Karpas-422 (cell line): ENCODE measurements around the gene DHRS7B. TPM values are rescaled to one million over a fixed set of nuclear protein-coding genes. Genes with fewer than 3 reads are reported as not detected.
A peak's percentile ranks its signal among the peaks of the same experiment; 100 is the strongest.

Source experiments
- DNase-seq: peaks from one replicate; pipeline ENCODE4 v3.0.0-alpha.2; 2015
- H2AFZ ChIP-seq: fragments of 200-600 bp; sonication (generic); 2 replicates; pipeline ENCODE4 v1.6.1; 2014; ENCODE audit warnings: antibody characterized with exemption, low read length, mixed read lengths
- H3K27ac ChIP-seq: fragments of 200-600 bp; sonication (generic); 2 replicates; pipeline ENCODE4 v1.5.1; 2014; ENCODE audit warnings: mild to moderate bottlenecking, low read length, moderate library complexity
- H3K27me3 ChIP-seq: fragments of 200-600 bp; sonication (generic); 2 replicates; pipeline ENCODE4 v1.6.1; 2014; ENCODE audit warnings: low read length, mixed read lengths
- H3K36me3 ChIP-seq: fragments of 200-600 bp; sonication (generic); 2 replicates; pipeline ENCODE4 v1.6.1; 2014; ENCODE audit warnings: low read length, mixed read lengths; ENCODE audit not compliant: insufficient read depth
- H3K4me1 ChIP-seq: fragments of 200-600 bp; sonication (generic); 2 replicates; pipeline ENCODE4 v1.6.1; 2014; ENCODE audit warnings: mild to moderate bottlenecking, low read length, mixed read lengths
- H3K4me2 ChIP-seq: fragments of 200-600 bp; sonication (generic); 2 replicates; pipeline ENCODE4 v1.6.1; 2014; ENCODE audit warnings: low read length, low read depth, mild to moderate bottlenecking; ENCODE audit not compliant: poor library complexity, severe bottlenecking
- H3K4me3 ChIP-seq: fragments of 200-600 bp; sonication (generic); 2 replicates; pipeline ENCODE4 v1.5.1; 2014; ENCODE audit warnings: mild to moderate bottlenecking, antibody characterized with exemption, low read length, mixed read lengths
- H3K79me2 ChIP-seq: fragments of 200-600 bp; sonication (generic); 2 replicates; pipeline ENCODE4 v1.6.1; 2014; ENCODE audit warnings: mild to moderate bottlenecking, low read length, mixed read lengths
- H3K9ac ChIP-seq: fragments of 200-600 bp; sonication (generic); 2 replicates; pipeline ENCODE4 v1.6.0; 2014; ENCODE audit warnings: low read length
- H3K9me2 ChIP-seq: fragments of 200-600 bp; sonication (generic), shearing (Covaris generic); replicated peaks from 2 replicates; pipeline ENCODE4 v1.6.0; 2014; ENCODE audit warnings: mild to moderate bottlenecking, low read length, moderate library complexity; ENCODE audit not compliant: insufficient read depth
- H3K9me3 ChIP-seq: fragments of 300-700, 200-600 bp; sonication (generic); 2 replicates; pipeline ENCODE4 v1.6.1; 2014; ENCODE audit warnings: low read length, mixed read lengths
- H4K20me1 ChIP-seq: fragments of 200-600 bp; sonication (generic); 2 replicates; pipeline ENCODE4 v1.6.1; 2014; ENCODE audit warnings: mild to moderate bottlenecking, antibody characterized with exemption, low read length, low read depth; ENCODE audit not compliant: insufficient read depth
- total RNA-seq: library from RNA; depleted of rRNA; stranded (reverse); fragments of >200 nt; shearing (Covaris generic); gene quantifications from 2 replicates; pipeline ENCODE4 v1.2.3, GENCODE V29; 2014; ENCODE audit warnings: low replicate concordance

Gene DHRS7B
- total RNA-seq, 1 experiment from 2014 or later, result 2.2 TPM

GRCh38 chr17:21212826-21213637, 86.3 kb downstream of the DHRS7B start:
- Histone ChIP-seq H3K9me3 (no peaks in the 10 kb centered on the region), H3K27me3 (no peaks in the 10 kb centered on the region), H3K4me2 (peak overlapping the region; percentile 83), H3K9ac (peak overlapping the region; percentile 96), H4K20me1 (peaks cover 40% of the 10 kb centered on the region; the same call in 1 of the 2 replicates), H3K27ac (peak overlapping the region; percentile 63), H3K9me2 (no peaks in the 10 kb centered on the region), H3K4me3 (peak overlapping the region; percentile 79), H3K4me1 (peaks cover 29% of the 10 kb centered on the region), H2AFZ (no peak overlapping the region), H3K36me3 (peaks cover 21% of the 10 kb centered on the region; the same call in 1 of the 2 replicates), H3K79me2 (peaks cover 93% of the 10 kb centered on the region)
- DNase-seq, result no peak

- Histone ChIP-seq H2AFZ (peak overlapping the region; percentile 39; the same call in 1 of the 2 replicates), H3K4me2 (peak overlapping the region; percentile 83), H3K27ac (peak overlapping the region; percentile 63), H4K20me1 (peaks cover 38% of the 10 kb centered on the region; the same call in 1 of the 2 replicates), H3K9ac (peak overlapping the region; percentile 96), H3K9me2 (no peaks in the 10 kb centered on the region), H3K4me3 (peak overlapping the region; percentile 79), H3K36me3 (peaks cover 21% of the 10 kb centered on the region; the same call in 1 of the 2 replicates), H3K27me3 (no peaks in the 10 kb centered on the region), H3K9me3 (no peaks in the 10 kb centered on the region), H3K79me2 (peaks cover 95% of the 10 kb centered on the region), H3K4me1 (peaks cover 29% of the 10 kb centered on the region)
- DNase-seq, result peak; percentile 79
Measured at GRCh38 chr17:21213638-21214014, 86.9 kb downstream of the DHRS7B start.

DNA sequence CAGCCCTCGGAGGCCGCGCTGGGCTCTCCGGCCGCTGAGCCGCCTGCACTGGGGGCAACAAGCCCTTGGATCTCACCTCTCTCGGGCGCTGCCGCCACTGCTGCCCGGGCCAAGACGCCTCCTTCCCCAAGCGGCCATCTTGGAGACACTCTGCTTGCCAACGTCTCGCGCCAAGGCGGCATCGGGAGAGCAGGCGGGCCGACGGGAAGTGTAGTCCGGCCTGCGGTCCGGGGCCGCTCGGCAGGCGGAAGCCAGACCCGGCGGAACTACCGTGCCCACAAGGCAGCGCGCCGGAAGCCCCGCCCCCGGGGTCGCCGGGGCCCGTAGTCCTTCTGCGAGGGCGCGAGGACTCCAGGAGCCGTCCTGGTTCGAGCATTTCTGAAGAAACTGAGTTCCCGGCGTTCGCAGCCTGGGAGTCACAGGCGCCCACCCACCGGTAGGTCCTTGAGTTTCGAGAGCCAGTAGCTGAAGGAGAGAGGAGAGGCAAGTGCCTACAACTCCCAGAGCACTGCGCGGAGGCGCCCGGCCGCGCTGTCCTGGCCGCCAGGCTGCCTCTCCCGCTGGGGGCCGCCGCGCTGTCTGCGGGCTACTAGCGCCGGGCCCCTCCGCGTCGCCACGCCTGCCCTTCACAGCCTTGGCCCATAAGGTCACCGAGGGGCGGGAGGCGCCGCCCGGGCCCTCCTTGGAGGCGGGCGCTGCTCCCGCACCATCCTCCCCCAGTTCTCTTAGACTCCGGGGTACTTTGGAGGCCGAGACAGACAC, 87.4 kb downstream of the DHRS7B start, which contains the start of gene TMEM11:
Gene TMEM11, minus strand, starts transcription at position 147 of the 762 bp plus-strand sequence. Its CDS starts 9 bp downstream, at position 138.
- Histone ChIP-seq H3K36me3 (peaks cover 21% of the 10 kb centered on the region; the same call in 1 of the 2 replicates), H3K4me1 (peaks cover 29% of the 10 kb centered on the region), H3K79me2 (peaks cover 94% of the 10 kb centered on the region), H3K4me3 (peak within 1 kb of the TSS; percentile 79), H3K9me2 (no peaks in the 10 kb centered on the region), H3K4me2 (peak within 1 kb of the TSS; percentile 92), H4K20me1 (peaks cover 33% of the 10 kb centered on the region; the same call in 1 of the 2 replicates), H2AFZ (peak within 1 kb of the TSS; percentile 39), H3K27ac (peak within 1 kb of the TSS; percentile 64), H3K9me3 (no peaks in the 10 kb centered on the region), H3K27me3 (no peaks in the 10 kb centered on the region), H3K9ac (peak within 1 kb of the TSS; percentile 96)
- peak; percentile 98 for DNase-seq

DNA sequence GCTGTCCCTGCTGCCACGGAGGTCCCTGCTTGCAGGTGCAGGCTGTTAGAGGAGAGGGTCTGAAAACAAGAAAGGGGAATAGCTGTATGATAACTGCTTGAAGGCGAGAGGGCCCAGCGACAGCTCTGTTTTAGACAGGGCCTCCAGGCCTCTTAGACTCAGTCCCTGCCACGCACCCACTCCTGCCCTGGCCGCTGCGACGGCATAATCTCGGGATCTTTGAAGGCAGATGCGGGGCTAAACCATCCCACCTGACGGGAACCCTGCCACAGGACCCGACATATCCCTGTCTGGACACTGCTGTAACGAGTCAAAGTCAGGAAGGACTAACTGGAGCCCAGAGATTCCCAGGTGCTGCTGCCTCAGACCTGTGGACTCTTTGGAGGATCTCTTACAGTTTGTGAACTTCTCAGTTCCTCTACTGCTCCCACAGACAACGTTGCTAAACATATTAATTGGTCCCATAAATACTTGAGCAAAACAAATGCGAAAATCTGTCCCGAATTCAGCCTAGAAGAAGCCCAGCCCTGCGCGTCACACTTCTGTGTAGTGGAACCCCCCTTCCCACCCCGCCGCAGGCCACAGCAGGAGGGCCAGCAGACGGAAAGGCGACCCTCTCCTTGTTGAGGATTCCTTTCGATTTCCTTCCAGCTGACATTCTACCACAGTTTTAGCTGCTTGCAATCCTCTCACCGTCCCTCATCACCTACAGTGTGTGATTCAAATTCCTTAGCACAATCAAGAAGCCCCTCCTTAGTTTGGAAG, 88.2 kb downstream of the DHRS7B start:
- Histone ChIP-seq H2AFZ (peak overlapping the region; percentile 28), H4K20me1 (peaks cover 31% of the 10 kb centered on the region; the same call in 1 of the 2 replicates), H3K36me3 (peaks cover 19% of the 10 kb centered on the region; the same call in 1 of the 2 replicates), H3K27me3 (no peaks in the 10 kb centered on the region), H3K4me1 (peaks cover 29% of the 10 kb centered on the region), H3K9me2 (no peaks in the 10 kb centered on the region), H3K4me2 (peak overlapping the region; percentile 92), H3K4me3 (peak overlapping the region; percentile 79), H3K79me2 (peaks cover 86% of the 10 kb centered on the region), H3K9me3 (no peaks in the 10 kb centered on the region), H3K9ac (peak overlapping the region; percentile 96), H3K27ac (peak overlapping the region; percentile 64)
- peak; percentile 59 for DNase-seq

DNA sequence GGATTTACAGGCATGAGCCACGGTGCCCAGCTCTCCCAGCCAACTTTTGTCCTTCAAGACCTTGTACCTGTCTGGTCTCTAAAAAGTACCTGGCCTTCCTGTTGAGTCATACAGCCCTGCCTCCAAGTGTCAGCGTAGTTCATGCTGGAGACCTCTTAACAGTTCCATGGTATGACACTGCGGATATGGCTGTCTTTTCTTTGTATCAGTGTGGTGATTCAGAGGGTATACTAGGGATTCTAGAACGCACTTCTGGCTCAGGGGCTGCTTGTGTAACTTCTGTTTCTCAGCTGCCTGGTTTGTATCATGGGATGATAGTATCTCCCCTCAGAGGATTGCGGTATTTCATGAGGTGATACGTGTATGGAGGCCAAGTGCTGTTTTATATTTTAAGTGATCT, 89.2 kb downstream of the DHRS7B start:
- H3K4me2 ChIP-seq, result peak overlapping the region; percentile 92
- H3K36me3 ChIP-seq, result peaks cover 13% of the 10 kb centered on the region; the same call in 1 of the 2 replicates
- H3K9ac ChIP-seq, result 0 out of 2 replicates have a peak overlapping the region, but pooled peaks have one; percentile 12
- H2AFZ ChIP-seq, result no peak overlapping the region
- peaks cover 29% of the 10 kb centered on the region for H3K4me1 ChIP-seq
- H3K27ac ChIP-seq, result no peak overlapping the region
- peaks cover 24% of the 10 kb centered on the region; the same call in 1 of the 2 replicates for H4K20me1 ChIP-seq
- no peak for DNase-seq
- H3K4me3 ChIP-seq, result no peak overlapping the region
- H3K27me3 ChIP-seq, result no peaks in the 10 kb centered on the region
- H3K9me3 ChIP-seq, result no peaks in the 10 kb centered on the region
- no peaks in the 10 kb centered on the region for H3K9me2 ChIP-seq
- peaks cover 77% of the 10 kb centered on the region for H3K79me2 ChIP-seq

DNA sequence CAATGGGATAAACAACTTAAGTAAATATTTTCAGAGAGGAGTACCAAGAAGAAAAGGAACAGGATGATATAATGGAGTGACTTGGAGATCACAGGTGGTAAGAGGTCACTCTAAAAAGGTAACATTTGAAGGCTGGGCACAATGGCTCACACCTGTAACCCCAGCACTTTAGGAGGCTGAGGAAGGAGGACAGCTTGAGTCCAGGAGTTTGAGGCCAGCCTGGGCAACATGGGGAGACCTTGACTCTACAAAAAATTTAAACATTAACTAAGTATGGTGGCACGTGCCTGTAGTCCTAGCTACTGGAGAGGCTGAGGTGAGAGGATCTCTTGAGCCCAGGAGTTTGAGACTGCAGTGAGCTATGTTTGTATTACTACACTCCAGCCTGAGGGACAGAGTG, 90.6 kb downstream of the DHRS7B start:
- Histone ChIP-seq H3K27ac (no peak overlapping the region), H3K9me3 (no peaks in the 10 kb centered on the region), H3K9ac (no peak overlapping the region), H3K36me3 (peaks cover 20% of the 10 kb centered on the region), H3K9me2 (no peaks in the 10 kb centered on the region), H2AFZ (no peak overlapping the region), H3K79me2 (peaks cover 62% of the 10 kb centered on the region), H4K20me1 (peaks cover 10% of the 10 kb centered on the region; the same call in 1 of the 2 replicates), H3K27me3 (no peaks in the 10 kb centered on the region), H3K4me2 (no peak overlapping the region), H3K4me1 (peaks cover 19% of the 10 kb centered on the region), H3K4me3 (no peak overlapping the region)
- no peak for DNase-seq

DNA sequence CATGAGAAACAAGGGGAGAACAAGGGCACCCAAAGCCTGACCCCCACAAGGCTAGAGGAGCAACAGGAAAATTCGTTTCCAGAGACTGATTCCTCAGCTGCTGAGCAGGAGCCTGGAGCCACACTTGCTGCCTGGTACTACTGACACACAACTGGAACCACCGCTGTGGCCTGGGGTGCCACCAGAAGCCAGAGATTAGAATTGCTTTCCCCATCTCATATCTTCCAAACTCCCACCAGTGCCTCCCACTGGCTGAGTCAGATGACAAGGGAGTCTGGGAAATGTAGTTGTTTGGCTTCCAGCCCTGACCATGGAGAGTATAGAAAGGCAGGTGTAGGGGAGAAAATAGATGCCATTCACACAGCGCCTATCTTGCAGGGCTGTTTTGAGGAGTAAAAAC, 91.3 kb downstream of the DHRS7B start:
- Histone ChIP-seq H3K79me2 (peaks cover 55% of the 10 kb centered on the region), H4K20me1 (peaks cover 2% of the 10 kb centered on the region; the same call in 1 of the 2 replicates), H3K36me3 (peaks cover 24% of the 10 kb centered on the region), H3K9ac (no peak overlapping the region), H3K27me3 (no peaks in the 10 kb centered on the region), H3K9me3 (no peaks in the 10 kb centered on the region), H3K4me2 (no peak overlapping the region), H3K4me1 (peaks cover 14% of the 10 kb centered on the region), H3K27ac (no peak overlapping the region), H3K4me3 (no peak overlapping the region), H2AFZ (no peak overlapping the region), H3K9me2 (no peaks in the 10 kb centered on the region)
- no peak for DNase-seq
